Measurements from ENCODE around the gene TMEM144.

Gene TMEM144

GRCh38 chr4:158209825-158210807 is at the start of gene TMEM144:
TMEM144 (plus strand) TSS chr4:158210486; CDS start chr4:158212668, 2,182 bp downstream.
- DNase-seq: peak; percentile 87

GRCh38 chr4:158161551-158162354 is 48.5 kb upstream of the TMEM144 start:
- no peak for DNase-seq

GRCh38 chr4:158162631-158163030 is 47.7 kb upstream of the TMEM144 start:
- DNase-seq: no peak

- no peak for DNase-seq
These were observed 46.1 kb upstream of the TMEM144 start for GRCh38 chr4:158163941-158164767.

- DNase-seq: no peak
These were observed 45.5 kb upstream of the TMEM144 start for GRCh38 chr4:158164768-158165213.

GRCh38 chr4:158166701-158167100 is 43.6 kb upstream of the TMEM144 start:
- DNase-seq: no peak

GRCh38 chr4:158168606-158169005 is 41.7 kb upstream of the TMEM144 start:
- no peak for DNase-seq

GRCh38 chr4:158169506-158169905 is 40.8 kb upstream of the TMEM144 start:
- no peak for DNase-seq

GRCh38 chr4:158169931-158170690 is 40.2 kb upstream of the TMEM144 start:
- DNase-seq: peak; percentile 75

GRCh38 chr4:158170691-158171561 is 39.4 kb upstream of the TMEM144 start:
- DNase-seq: peak; percentile 55

GRCh38 chr4:158172261-158173258 is 37.7 kb upstream of the TMEM144 start, which contains the start of gene GASK1B:
GASK1B (minus strand) TSS chr4:158173025; CDS start chr4:158171375, 1,650 bp downstream.
- peak; percentile 72 for DNase-seq

GRCh38 chr4:158176108-158176507 is 34.2 kb upstream of the TMEM144 start:
- DNase-seq: no peak

GRCh38 chr4:158176776-158177175 is 33.5 kb upstream of the TMEM144 start:
- DNase-seq: no peak

GRCh38 chr4:158179465-158179864 is 30.8 kb upstream of the TMEM144 start:
- DNase-seq: no peak

GRCh38 chr4:158181906-158182305 is 28.4 kb upstream of the TMEM144 start:
- no peak for DNase-seq

- DNase-seq: no peak
These were observed 27.6 kb upstream of the TMEM144 start for GRCh38 chr4:158182736-158183135.

- DNase-seq: no peak
These were observed 23.5 kb upstream of the TMEM144 start for GRCh38 chr4:158186815-158187214.

GRCh38 chr4:158189422-158189821 is 20.9 kb upstream of the TMEM144 start:
- no peak for DNase-seq

- peak; percentile 84 for DNase-seq
These were observed 19.6 kb upstream of the TMEM144 start for GRCh38 chr4:158190718-158191117.

All from eye (tissue), 1 donor.